Gastroesophageal sphincter (tissue), 4 donors: ENCODE data around the gene KRTAP4-6. TPM values are rescaled to one million over a fixed set of nuclear protein-coding genes. Genes with fewer than 3 reads are reported as not detected.
"Not testable (repeated sequence)": the region's sequence is repeated elsewhere in the genome, so short reads cannot be mapped to it uniquely, and the experiment has no call there.

Experiments
- ATAC-seq: fragments of 150-250 bp; one replicate; pipeline ENCODE4 v1.9.1; 2016; ENCODE audit warnings: mild to moderate bottlenecking, moderate library complexity
- H3K27ac ChIP-seq, 4 donors: fragments of 200-600 bp; sonication (generic) in 3 of 4; 1 replicate in 3 of 4; 2 replicates in 1 of 4; pipeline ENCODE4 v1.5.1; 2016 to 2019
- H3K27me3 ChIP-seq: fragments of 200-600 bp; sonication (generic); one replicate; pipeline ENCODE4 v1.5.1; 2019
- H3K36me3 ChIP-seq, 2 donors: fragments of 200-600 bp; sonication (generic); one replicate each; pipeline ENCODE4 v1.5.1; 2019; ENCODE audit warnings: control low read depth in 1 of 2
- H3K4me1 ChIP-seq, 3 donors: fragments of 200-600 bp; sonication (generic); 1 replicate in 2 of 3; 2 replicates in 1 of 3; pipeline ENCODE4 v1.5.1; 2016 to 2019; ENCODE audit warnings: control low read depth in 2 of 3
- H3K4me3 ChIP-seq, 2 donors: fragments of 200-600 bp; sonication (generic); one replicate each; pipeline ENCODE4 v1.5.1; 2019; ENCODE audit warnings: mild to moderate bottlenecking in 1 of 2, moderate library complexity in 1 of 2
- H3K9me3 ChIP-seq, 3 donors: fragments of 200-600 bp; sonication (generic); one replicate each; pipeline ENCODE4 v1.5.1; 2017 to 2019; ENCODE audit warnings: control low read depth in 2 of 3
- CTCF ChIP-seq, 4 experiments: fragments of 200-600 bp in 2 of 4; fragments of 450-650 bp in 2 of 4; sonication (generic) in 1 of 4; IDR thresholded peaks; one replicate each; pipeline ENCODE4 v1.5.1; 2017 to 2019; ENCODE audit warnings: antibody characterized with exemption in 4 of 4, mild to moderate bottlenecking in 2 of 4, moderate library complexity in 2 of 4
- EP300 ChIP-seq: sonication (generic); formaldehyde crosslinking; IDR thresholded peaks from one replicate; pipeline ENCODE4 v1.6.1; 2017; ENCODE audit warnings: antibody characterized with exemption, mild to moderate bottlenecking
- POLR2A ChIP-seq, 2 donors: fragments of 450-650 bp; IDR thresholded peaks; one replicate each; pipeline ENCODE4 v1.6.1; 2017; ENCODE audit warnings: antibody characterized with exemption in 2 of 2, mild to moderate bottlenecking in 2 of 2, moderate library complexity in 1 of 2
- POLR2AphosphoS5 ChIP-seq: sonication (generic); formaldehyde crosslinking; IDR thresholded peaks from one replicate; pipeline ENCODE4 v1.6.1; 2017; ENCODE audit warnings: antibody characterized with exemption
- WGBS, 2 donors: methylation state at CpG; one replicate each; pipeline ENCODE4 v1.1.5; 2018; ENCODE audit warnings: low coverage in 1 of 2; 5-methylcytosine and 5-hydroxymethylcytosine counted together
- total RNA-seq, 4 donors: library from RNA; depleted of rRNA; stranded (reverse); fragments of >200 nt; gene quantifications; one replicate each; pipeline ENCODE4 v1.1.0, GENCODE V29; 2016

The KRTAP4-6 gene
- total RNA-seq, result not detected

GRCh38 chr17:41140360-41141131 is at the start of gene KRTAP4-6:
TSS of gene KRTAP4-6 (minus strand) at chr17:41140544. CDS start at chr17:41140487, 57 bp downstream.
- Histone ChIP-seq H3K27ac (no peak within 1 kb of the TSS), H3K4me1 (no peaks in the 10 kb centered on the region), H3K9me3 (peaks cover 0 to 42% (median 0%) of the 10 kb centered on the region in 3 donors), H3K27me3 (peaks cover 9% of the 10 kb centered on the region), H3K4me3 (no peak within 1 kb of the TSS), H3K36me3 (no peaks in the 10 kb centered on the region)
- no peak for ATAC-seq
- TF ChIP-seq EP300, result no peak
- WGBS, 2 donors, result 58 to 83% methylated on average over 2 to 6 of the region's 6 CpGs

- not testable (repeated sequence) for ATAC-seq, H3K9me3 ChIP-seq, H3K27ac ChIP-seq, H3K36me3 ChIP-seq, H3K4me3 ChIP-seq, H3K4me1 ChIP-seq
- peaks cover 20% of the 10 kb centered on the region for H3K27me3 ChIP-seq
- no CpG with 5 or more reads among the region's 1 CpG for WGBS, 2 donors
These were observed 49.5 kb upstream of the KRTAP4-6 start, which contains the start of gene KRTAP9-1 for GRCh38 chr17:41189837-41190318. TSS of gene KRTAP9-1 (plus strand) at chr17:41189887. CDS start at chr17:41189887, 0 bp downstream.

GRCh38 chr17:41186872-41187271 is 46.5 kb upstream of the KRTAP4-6 start:
- TF ChIP-seq POLR2AphosphoS5 (no peak), CTCF (IDR thresholded peaks at IDR 0.05) (no peak), POLR2A (IDR thresholded peaks at IDR 0.05) (no peak), EP300 (no peak)
- H3K9me3 ChIP-seq, result no peaks in the 10 kb centered on the region
- no peak for ATAC-seq
- H3K36me3 ChIP-seq, result no peaks in the 10 kb centered on the region
- no peak overlapping the region for H3K27ac ChIP-seq
- H3K27me3 ChIP-seq, result peaks cover 32% of the 10 kb centered on the region
- H3K4me1 ChIP-seq, result no peaks in the 10 kb centered on the region
- no peak overlapping the region for H3K4me3 ChIP-seq
- WGBS, 2 donors, result 90% methylated on average over 2 of the region's 2 CpGs; no CpG with 5 or more reads in 1 of the 2 donors

GRCh38 chr17:41185001-41185400 is 44.7 kb upstream of the KRTAP4-6 start:
- ATAC-seq, result no peak
- no peak overlapping the region for H3K27ac ChIP-seq
- H3K4me3 ChIP-seq, result no peak overlapping the region
- TF ChIP-seq CTCF (IDR thresholded peaks at IDR 0.05) (no peak), POLR2A (IDR thresholded peaks at IDR 0.05) (no peak), EP300 (no peak), POLR2AphosphoS5 (no peak)
- H3K36me3 ChIP-seq, result no peaks in the 10 kb centered on the region
- H3K9me3 ChIP-seq, result no peaks in the 10 kb centered on the region
- no peaks in the 10 kb centered on the region for H3K4me1 ChIP-seq
- 24% methylated on average over 1 of the region's 1 CpG; no CpG with 5 or more reads in 1 of the 2 donors for WGBS, 2 donors
- peaks cover 27% of the 10 kb centered on the region for H3K27me3 ChIP-seq

- Histone ChIP-seq H3K27ac (no peak within 1 kb of the TSS), H3K36me3 (no peaks in the 10 kb centered on the region), H3K27me3 (peaks cover 22% of the 10 kb centered on the region), H3K4me1 (no peaks in the 10 kb centered on the region), H3K9me3 (no peaks in the 10 kb centered on the region), H3K4me3 (no peak within 1 kb of the TSS)
- ATAC-seq, result no peak
- 0 to 23% methylated on average over 1 to 3 of the region's 9 CpGs for WGBS, 2 donors
- TF ChIP-seq POLR2A (IDR thresholded peaks at IDR 0.05) (no peak), EP300 (no peak), POLR2AphosphoS5 (no peak), CTCF (IDR thresholded peaks at IDR 0.05) (no peak)
These were observed 44.2 kb upstream of the KRTAP4-6 start, which contains the start of gene KRTAP4-1 for GRCh38 chr17:41184480-41184961. TSS of gene KRTAP4-1 (minus strand) at chr17:41184911. CDS start at chr17:41184854, 57 bp downstream.
